HepG2 (cell line): ENCODE data around the gene TTN. TPM values are rescaled to one million over a fixed set of nuclear protein-coding genes. Genes with fewer than 3 reads are reported as not detected.

ENCODE experiments used
- ATAC-seq: fragments of 200-7000 bp; cut with Tn5 transposase; 3 replicates; pipeline ENCODE4 v1.9.1; 2020; ENCODE audit warnings: mild to moderate bottlenecking, moderate library complexity
- BruUV-seq: library from RNA; stranded (reverse); fragments of 400-500 nt; replicated peaks from 2 replicates; lab custom pipeline; 2021; lab: Mats Ljungman, UMichigan
- CTCF ChIA-PET: fragments of 300-600 bp; formaldehyde crosslinking; extraction: SDS; loops from one replicate; lab custom pipeline; 2021; ENCODE audit warnings: low total read pairs, inconsistent platforms, low intra/inter-chr PET ratio; lab: Yijun Ruan, JAX
- POLR2A ChIA-PET: fragments of 350-600 bp; sonication (Branson Sonifier 250); formaldehyde crosslinking; loops from one replicate; lab custom pipeline; 2020; ENCODE audit warnings: antibody characterized with exemption, inconsistent platforms; lab: Yijun Ruan, JAX
- DNase-seq: peaks from one replicate; pipeline ENCODE4 v3.0.0-alpha.2; 2015; ENCODE audit warnings: low spot score
- FAIRE-seq: peaks from 3 replicates; lab custom pipeline; 2011; peaks lifted over from hg19 to GRCh38; lab: Jason Lieb, UNC
- H2AFZ ChIP-seq: one replicate; pipeline ENCODE4 v1.6.1; 2011; ENCODE audit warnings: low read length, inconsistent platforms
- H3K27ac ChIP-seq: fragments of 300-600 bp; 3 replicates; pipeline ENCODE4 v1.8.0; 2011; ENCODE audit warnings: mixed run types, mild to moderate bottlenecking, mixed read lengths, low read length, inconsistent platforms; ENCODE audit not compliant: insufficient read depth; ENCODE audit errors: extremely low read length
- H3K27me3 ChIP-seq, 2 experiments: fragments of 200-600 bp in 1 of 2; 2 replicates in 1 of 2; 3 replicates in 1 of 2; pipeline versions ENCODE4 v1.6.0 to v1.8.0; 2011; ENCODE audit warnings: low read length in 2 of 2, mild to moderate bottlenecking in 2 of 2, moderate library complexity in 2 of 2, inconsistent platforms in 1 of 2; ENCODE audit not compliant: insufficient read depth in 2 of 2, control insufficient read depth in 1 of 2
- H3K36me3 ChIP-seq, 2 experiments: fragments of 200-600 bp in 1 of 2; replicated peaks in 1 of 2; 2 replicates in 1 of 2; 3 replicates in 1 of 2; pipeline versions ENCODE4 v1.5.1 to v1.8.0; 2011; ENCODE audit warnings: low read length in 2 of 2, inconsistent platforms in 1 of 2; ENCODE audit not compliant: insufficient read depth in 2 of 2, control insufficient read depth in 1 of 2
- H3K4me1 ChIP-seq: 2 replicates; pipeline ENCODE4 v1.5.1; 2012; ENCODE audit warnings: low read length, inconsistent platforms; ENCODE audit not compliant: insufficient read depth
- H3K4me2 ChIP-seq: 2 replicates; pipeline ENCODE4 v1.6.0; 2011; ENCODE audit warnings: low read depth, low read length, inconsistent platforms
- H3K4me3 ChIP-seq, 3 experiments: fragments of 200-600 bp in 1 of 3; sonication (generic), shearing (Covaris generic) in 1 of 3; replicated peaks in 1 of 3; 2 replicates each; pipeline ENCODE4 v1.5.1; 2011 to 2016; ENCODE audit warnings: low read length in 3 of 3, inconsistent platforms in 2 of 3, low read depth in 2 of 3, mild to moderate bottlenecking in 2 of 3, control low read depth in 1 of 3, mixed read lengths in 1 of 3; ENCODE audit not compliant: insufficient read depth in 1 of 3
- H3K79me2 ChIP-seq: one replicate; pipeline ENCODE4 v1.6.1; 2011; ENCODE audit warnings: low read length, inconsistent platforms; ENCODE audit not compliant: insufficient read depth
- H3K9ac ChIP-seq: 2 replicates; pipeline ENCODE4 v1.6.0; 2011; ENCODE audit warnings: mild to moderate bottlenecking, low read depth, low read length, inconsistent platforms; ENCODE audit not compliant: insufficient read depth
- H3K9me3 ChIP-seq: 2 replicates; pipeline ENCODE4 v1.5.1; 2012; ENCODE audit warnings: mild to moderate bottlenecking, low read length
- H4K20me1 ChIP-seq: 2 replicates; pipeline ENCODE4 v1.6.0; 2011; ENCODE audit warnings: inconsistent platforms, mild to moderate bottlenecking, low read length, moderate library complexity; ENCODE audit not compliant: insufficient read depth
- DMTF1 ChIP-seq: sonication (generic); formaldehyde crosslinking; IDR thresholded peaks from 2 replicates; pipeline ENCODE4 v1.4.0; 2020; ENCODE audit warnings: mild to moderate bottlenecking, missing genetic modification reagents
- FOXK1 ChIP-seq: sonication (generic); formaldehyde crosslinking; IDR thresholded peaks from 2 replicates; pipeline ENCODE4 v1.4.0; 2020; ENCODE audit warnings: low read depth, missing genetic modification reagents, borderline replicate concordance
- HNF4A ChIP-seq: sonication (generic); formaldehyde crosslinking; IDR thresholded peaks from 2 replicates; pipeline ENCODE4 v1.4.0; 2020; ENCODE audit warnings: missing genetic modification reagents
- MIER3 ChIP-seq: IDR thresholded peaks from 2 replicates; pipeline ENCODE4 v1.6.1; 2016; ENCODE audit warnings: missing compliant biosample characterization, borderline replicate concordance
- MTF1 ChIP-seq: sonication (generic); formaldehyde crosslinking; IDR thresholded peaks from 2 replicates; pipeline ENCODE4 v1.5.0; 2020; ENCODE audit warnings: missing genetic modification reagents
- MXD4 ChIP-seq: IDR thresholded peaks from 2 replicates; pipeline ENCODE4 v1.6.1; 2016; ENCODE audit warnings: mild to moderate bottlenecking, missing biosample characterization, missing genetic modification reagents
- RARA ChIP-seq: IDR thresholded peaks from 2 replicates; pipeline ENCODE4 v1.6.1; 2016; ENCODE audit warnings: missing genetic modification reagents, missing compliant biosample characterization
- RCOR2 ChIP-seq: IDR thresholded peaks from 2 replicates; pipeline ENCODE4 v1.6.1; 2016; ENCODE audit warnings: missing biosample characterization, missing genetic modification reagents
- SIX4 ChIP-seq: sonication (generic); formaldehyde crosslinking; IDR thresholded peaks from 2 replicates; pipeline ENCODE4 v1.4.0; 2020; ENCODE audit warnings: missing genetic modification reagents
- TEAD3 ChIP-seq: optimal IDR thresholded peaks from 2 replicates; pipeline ENCODE3; 2016; ENCODE audit warnings: borderline replicate concordance
- TP53 ChIP-seq: sonication (generic); formaldehyde crosslinking; conservative IDR thresholded peaks from 2 replicates; pipeline ENCODE4 v1.4.0; 2020; ENCODE audit warnings: missing genetic modification reagents
- U2AF1 ChIP-seq: fragments of 200-400 bp; formaldehyde crosslinking; optimal IDR thresholded peaks from 2 replicates; pipeline ENCODE3; 2017; ENCODE audit warnings: mild to moderate bottlenecking, low read depth, low read length
- ZNF260 ChIP-seq: sonication (generic); formaldehyde crosslinking; IDR thresholded peaks from 2 replicates; pipeline ENCODE4 v1.4.0; 2020; ENCODE audit warnings: missing genetic modification reagents, low read depth, mild to moderate bottlenecking, borderline replicate concordance
- ZNF333 ChIP-seq: sonication (generic); formaldehyde crosslinking; IDR thresholded peaks from 2 replicates; pipeline ENCODE4 v1.4.0; 2020; ENCODE audit warnings: mild to moderate bottlenecking, missing genetic modification reagents, borderline replicate concordance
- ZNF354B ChIP-seq: sonication (generic); formaldehyde crosslinking; IDR thresholded peaks from 2 replicates; pipeline ENCODE4 v1.8.0; 2022; ENCODE audit warnings: mild to moderate bottlenecking, missing genetic modification reagents
- ZNF713 ChIP-seq: sonication (generic); formaldehyde crosslinking; IDR thresholded peaks from 2 replicates; pipeline ENCODE4 v1.4.0; 2020; ENCODE audit warnings: mild to moderate bottlenecking, missing genetic modification reagents
- WGBS: methylation state at CpG from one replicate; pipeline ENCODE4 v1.1.6; 2017; ENCODE audit warnings: low lambda C conversion rate; 5-methylcytosine and 5-hydroxymethylcytosine counted together
- in situ Hi-C: cut with HindIII; loops from 2 replicates; pipeline ENCODE4 v1.10.0; 2017; ENCODE audit warnings: low pct_unique_long_range_greater_than_20kb; ENCODE audit not compliant: extremely low pct_ligation_motif_present
- intact Hi-C: fragments of 100-400 bp; cut with micrococcal nuclease; formaldehyde crosslinking; loops from one replicate; pipeline ENCODE4 v1.10.0; 2022; ENCODE audit not compliant: unreplicated experiment
- polyA plus RNA-seq, 8 experiments: library from polyadenylated mRNA; depleted of rRNA in 3 of 8; stranded (reverse) in 7 of 8; unstranded in 1 of 8; fragments of >200 nt; fragmentation: Illumina TruSeq in 4 of 8; extraction: Trizol in 4 of 8; gene quantifications; 2 replicates each; pipeline versions ENCODE4 v1.2.1 to v1.2.3, GENCODE V29; 2011 to 2016; ENCODE audit warnings: low read depth in 4 of 8, missing spikeins in 1 of 8, mixed read lengths in 1 of 8; ENCODE audit not compliant: insufficient read depth in 1 of 8
- total RNA-seq, 5 experiments: library from RNA; depleted of rRNA; stranded (reverse); fragments of >200 nt; fragmentation: Illumina TruSeq; extraction: Trizol; gene quantifications; 2 replicates each; pipeline ENCODE4 v1.2.3, GENCODE V29; 2016; ENCODE audit warnings: low read depth in 1 of 5
- TF ChIP-seq, protein P1 (sequence below): IDR thresholded peaks from 2 replicates; pipeline ENCODE4 v1.6.1; 2012; ENCODE audit warnings: inconsistent platforms
- TF ChIP-seq, protein P2 (sequence below): sonication (generic); formaldehyde crosslinking; IDR thresholded peaks from 2 replicates; pipeline ENCODE4 v1.4.0; 2020; ENCODE audit warnings: missing genetic modification reagents

Gene TTN
- total and polyA plus RNA-seq, 2 of the 13 experiments (the other 11 are each of a cell fraction or from before 2014, with no cell fraction given): under 0.01 TPM

DNA sequence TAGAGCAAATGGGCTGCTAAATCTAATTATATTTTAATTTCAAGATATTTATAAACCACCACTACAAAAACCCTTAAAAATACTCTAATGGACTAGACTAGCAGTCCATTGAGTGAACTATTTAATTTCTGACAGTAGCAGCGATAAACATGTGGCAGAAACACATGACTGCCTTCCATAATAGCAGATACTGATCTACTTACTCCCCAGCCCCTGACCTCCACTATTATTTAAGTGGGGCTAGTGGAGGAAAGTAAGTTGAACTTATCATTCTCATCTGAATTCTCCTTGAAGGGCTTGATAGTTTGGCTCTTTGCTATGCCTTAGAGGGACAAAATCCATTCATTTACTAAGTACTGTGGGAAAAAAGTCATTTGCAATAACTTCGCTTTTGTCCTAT lies 90.8 kb downstream of the TTN start (continued):
- no peak for TF ChIP-seq DMTF1 (CRISPR knock-in tag)
- no peak for TF ChIP-seq TP53
- TF ChIP-seq ZNF354B (CRISPR knock-in tag): no peak
- TF ChIP-seq, protein P1, sequence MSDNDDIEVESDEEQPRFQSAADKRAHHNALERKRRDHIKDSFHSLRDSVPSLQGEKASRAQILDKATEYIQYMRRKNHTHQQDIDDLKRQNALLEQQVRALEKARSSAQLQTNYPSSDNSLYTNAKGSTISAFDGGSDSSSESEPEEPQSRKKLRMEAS: no peak
- TF ChIP-seq TEAD3 (CRISPR knock-in tag): no peak
- no peak for TF ChIP-seq RARA (CRISPR knock-in tag)
- no peak for TF ChIP-seq MTF1 (CRISPR knock-in tag)
- no peak for TF ChIP-seq MIER3
- no peak for TF ChIP-seq HNF4A (CRISPR knock-in tag)
- TF ChIP-seq, protein P2, sequence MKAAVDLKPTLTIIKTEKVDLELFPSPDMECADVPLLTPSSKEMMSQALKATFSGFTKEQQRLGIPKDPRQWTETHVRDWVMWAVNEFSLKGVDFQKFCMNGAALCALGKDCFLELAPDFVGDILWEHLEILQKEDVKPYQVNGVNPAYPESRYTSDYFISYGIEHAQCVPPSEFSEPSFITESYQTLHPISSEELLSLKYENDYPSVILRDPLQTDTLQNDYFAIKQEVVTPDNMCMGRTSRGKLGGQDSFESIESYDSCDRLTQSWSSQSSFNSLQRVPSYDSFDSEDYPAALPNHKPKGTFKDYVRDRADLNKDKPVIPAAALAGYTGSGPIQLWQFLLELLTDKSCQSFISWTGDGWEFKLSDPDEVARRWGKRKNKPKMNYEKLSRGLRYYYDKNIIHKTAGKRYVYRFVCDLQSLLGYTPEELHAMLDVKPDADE: no peak

GRCh38 chr2:178715366-178715765 lies 91.9 kb downstream of the TTN start:
- Histone ChIP-seq H3K79me2 (no peaks in the 10 kb centered on the region), H3K27me3 (peaks cover 0 to 42% of the 10 kb centered on the region in 2 experiments; a peak in 2 of 5 replicates), H3K9ac (no peak overlapping the region), H2AFZ (no peak overlapping the region), H3K36me3 (no peaks in the 10 kb centered on the region), H3K4me2 (no peak overlapping the region), H3K27ac (no peak overlapping the region), H3K4me1 (no peaks in the 10 kb centered on the region), H4K20me1 (no peaks in the 10 kb centered on the region), H3K9me3 (no peaks in the 10 kb centered on the region), H3K4me3 (no peak overlapping the region)
- TF ChIP-seq ZNF260 (CRISPR knock-in tag) (no peak), ZNF713 (CRISPR knock-in tag) (no peak), MXD4 (CRISPR knock-in tag) (no peak), TEAD3 (CRISPR knock-in tag) (no peak), ZNF333 (no peak), U2AF1 (no peak), SIX4 (CRISPR knock-in tag) (no peak), RCOR2 (no peak), FOXK1 (CRISPR knock-in tag) (no peak)
- no TSS peak for BruUV-seq
- CTCF ChIA-PET: no interaction called here
- in situ Hi-C loops (no loop called here), intact Hi-C loops (no loop called here)
- FAIRE-seq: no peak
- ATAC-seq: no peak
- DNase-seq: no peak
- 15% methylated on average over 6 of the region's 6 CpGs for WGBS
- POLR2A ChIA-PET: no interaction called here
